GM12873 (cell line): ENCODE results near the gene TRAPPC12.

Experiments used
- TF ChIP-seq, protein P1 (sequence below): IDR thresholded peaks from 2 replicates; pipeline ENCODE4 v1.5.1; 2012; ENCODE audit warnings: low read depth, mild to moderate bottlenecking, moderate library complexity, low read length, control low read depth; ENCODE audit not compliant: insufficient read depth; ENCODE audit errors: missing control alignments

The TRAPPC12 gene

DNA sequence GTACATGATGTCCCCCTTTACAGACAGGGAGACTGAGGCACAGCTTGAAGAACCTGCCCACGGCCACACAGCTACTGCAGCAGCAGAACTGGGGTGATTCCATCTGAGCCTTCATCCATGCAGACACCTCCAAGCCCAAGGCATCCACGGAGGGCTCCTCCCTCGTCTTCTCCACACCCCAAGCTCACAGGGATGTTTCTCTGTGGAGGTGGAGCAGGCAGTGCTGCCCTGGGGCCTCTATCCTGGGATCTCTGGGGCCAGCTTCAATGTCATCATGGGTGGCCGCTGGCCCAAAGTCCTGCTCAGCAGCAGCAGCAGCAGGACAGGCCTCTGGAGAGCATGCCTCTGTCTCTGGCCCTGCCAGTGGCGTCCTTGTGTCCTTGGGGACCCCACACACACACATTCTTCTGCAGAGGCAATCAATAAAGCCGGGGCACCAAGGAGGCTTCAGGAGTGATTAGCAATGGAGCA, 108.6 kb downstream of the TRAPPC12 start:
- TF ChIP-seq, protein P1, sequence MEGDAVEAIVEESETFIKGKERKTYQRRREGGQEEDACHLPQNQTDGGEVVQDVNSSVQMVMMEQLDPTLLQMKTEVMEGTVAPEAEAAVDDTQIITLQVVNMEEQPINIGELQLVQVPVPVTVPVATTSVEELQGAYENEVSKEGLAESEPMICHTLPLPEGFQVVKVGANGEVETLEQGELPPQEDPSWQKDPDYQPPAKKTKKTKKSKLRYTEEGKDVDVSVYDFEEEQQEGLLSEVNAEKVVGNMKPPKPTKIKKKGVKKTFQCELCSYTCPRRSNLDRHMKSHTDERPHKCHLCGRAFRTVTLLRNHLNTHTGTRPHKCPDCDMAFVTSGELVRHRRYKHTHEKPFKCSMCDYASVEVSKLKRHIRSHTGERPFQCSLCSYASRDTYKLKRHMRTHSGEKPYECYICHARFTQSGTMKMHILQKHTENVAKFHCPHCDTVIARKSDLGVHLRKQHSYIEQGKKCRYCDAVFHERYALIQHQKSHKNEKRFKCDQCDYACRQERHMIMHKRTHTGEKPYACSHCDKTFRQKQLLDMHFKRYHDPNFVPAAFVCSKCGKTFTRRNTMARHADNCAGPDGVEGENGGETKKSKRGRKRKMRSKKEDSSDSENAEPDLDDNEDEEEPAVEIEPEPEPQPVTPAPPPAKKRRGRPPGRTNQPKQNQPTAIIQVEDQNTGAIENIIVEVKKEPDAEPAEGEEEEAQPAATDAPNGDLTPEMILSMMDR, result no peak

DNA sequence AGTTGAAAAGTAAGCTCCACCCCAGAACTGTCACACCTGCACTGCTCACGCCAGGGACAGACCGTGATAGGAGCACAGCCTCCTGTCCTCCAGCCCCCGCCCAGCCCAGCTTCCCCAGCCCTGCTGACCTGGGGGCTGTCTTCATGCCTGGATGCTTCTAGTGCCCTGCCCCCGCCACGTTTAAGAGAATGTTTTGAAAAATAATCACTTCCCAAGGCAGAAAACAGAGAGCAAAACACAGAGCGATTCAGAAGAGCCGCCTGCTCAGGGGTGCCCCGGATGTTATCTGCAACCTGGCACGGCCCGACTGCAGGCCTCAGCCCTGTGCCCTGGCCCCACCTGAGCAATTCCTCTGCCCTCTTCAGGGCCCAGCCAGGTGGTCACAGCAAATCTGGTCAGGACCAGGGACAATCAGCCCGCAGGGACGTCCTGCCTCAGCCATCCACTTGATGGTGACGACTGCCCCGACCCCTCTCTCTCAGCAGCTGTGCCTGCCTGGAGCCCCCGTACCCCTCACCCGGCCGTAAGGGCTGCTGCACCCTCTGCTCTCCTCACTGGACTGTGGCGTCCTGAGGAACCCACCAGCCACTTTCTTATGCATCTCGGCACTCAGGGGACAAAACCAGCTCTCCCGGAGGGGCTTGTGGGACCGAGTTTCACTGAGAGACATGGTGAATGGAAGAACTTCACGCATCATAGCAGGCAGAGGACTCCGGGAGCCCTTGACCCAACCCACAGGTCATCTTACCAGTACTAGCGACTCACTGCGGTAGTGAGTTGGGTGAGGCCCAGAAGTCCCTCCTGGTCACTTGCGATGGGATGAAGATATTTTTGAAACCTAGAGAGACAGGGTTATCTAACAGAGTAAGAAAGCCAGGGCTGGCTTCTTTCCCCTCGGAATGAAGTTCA, 109.6 kb downstream of the TRAPPC12 start:
- TF ChIP-seq, protein P1, result no peak

DNA sequence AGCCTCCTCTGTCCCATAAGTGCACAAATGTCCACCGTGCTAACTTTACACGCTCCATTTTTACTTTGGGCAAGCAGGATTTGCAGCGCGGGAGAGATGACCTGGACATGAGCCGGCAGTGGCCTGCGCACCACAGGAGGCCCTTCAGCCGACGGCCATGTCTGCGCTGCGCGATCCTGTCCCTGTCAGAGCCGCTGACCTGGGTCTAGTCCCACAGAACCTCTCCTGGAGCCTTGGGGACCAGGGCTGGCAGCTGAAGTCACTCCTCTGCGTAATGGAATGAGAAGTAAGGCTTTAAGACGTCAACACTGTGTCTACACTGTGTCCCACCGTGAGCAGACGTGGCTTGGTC, 110.2 kb downstream of the TRAPPC12 start:
- TF ChIP-seq, protein P1, result no peak

DNA sequence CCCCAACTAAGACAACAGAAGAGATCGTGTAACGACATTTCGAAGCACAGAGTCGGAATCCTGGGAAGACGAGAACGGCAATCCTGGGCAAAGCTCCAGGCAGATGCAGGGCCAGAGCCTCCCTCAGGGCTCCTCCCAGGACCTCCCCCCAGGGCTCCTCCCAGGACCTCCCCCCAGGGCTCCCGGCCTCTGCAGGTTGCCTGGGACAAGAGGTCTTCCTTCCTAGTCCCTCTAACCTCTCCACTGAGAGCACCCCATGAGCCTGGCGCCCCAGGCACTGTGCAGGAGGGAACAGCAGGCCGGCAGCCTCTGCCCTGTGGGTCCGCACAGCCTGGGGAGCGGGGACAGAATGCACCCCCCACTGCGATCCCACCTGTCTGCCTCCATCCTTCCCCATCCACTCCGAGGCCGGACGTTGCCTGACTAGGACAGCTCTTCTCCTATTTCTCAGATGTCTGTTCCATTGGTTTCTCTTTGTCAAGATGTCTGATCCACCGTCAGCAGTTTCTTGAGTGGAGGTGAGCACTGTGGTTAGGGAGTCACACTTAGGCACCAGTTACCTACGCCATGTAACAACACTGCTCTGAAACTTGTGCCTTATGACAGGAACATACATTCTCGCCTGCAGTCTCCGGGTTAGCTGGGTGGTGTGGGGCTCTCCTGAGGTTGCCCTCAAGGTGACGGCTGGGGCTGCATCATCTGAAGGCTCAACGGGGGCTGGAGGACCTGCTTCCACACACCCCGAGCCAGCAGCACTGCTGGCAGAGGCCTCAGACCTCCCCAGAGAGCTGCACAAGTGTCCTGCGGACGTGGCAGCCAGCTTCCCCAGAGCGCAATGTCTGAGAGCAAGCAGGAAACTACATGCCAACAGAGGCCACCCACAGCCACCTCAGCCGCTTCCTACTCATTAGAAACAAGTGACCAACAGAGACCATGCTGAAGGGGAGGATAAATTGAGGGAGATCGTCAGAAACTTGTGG, 111.0 kb downstream of the TRAPPC12 start:
- TF ChIP-seq, protein P1, result no peak

DNA sequence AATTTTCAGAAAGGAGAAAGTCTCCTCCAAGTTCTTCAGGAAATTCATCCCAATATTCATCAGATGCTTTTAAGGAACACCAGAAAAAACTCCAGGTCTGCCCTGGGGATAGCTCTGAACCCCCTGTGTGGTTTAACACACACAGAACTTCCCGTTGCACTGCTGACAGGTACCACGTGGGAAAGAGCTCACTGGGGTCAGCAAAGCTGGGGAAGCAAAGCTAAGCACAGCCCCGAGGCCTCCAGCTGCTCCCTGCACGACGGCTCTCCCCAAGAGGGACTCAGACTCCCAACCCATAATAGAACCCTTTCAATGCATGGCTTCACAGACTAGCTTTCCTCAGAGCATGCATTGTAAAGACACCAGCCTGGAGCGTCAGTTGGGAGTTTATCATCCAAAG, 111.8 kb downstream of the TRAPPC12 start:
- TF ChIP-seq, protein P1, result no peak

DNA sequence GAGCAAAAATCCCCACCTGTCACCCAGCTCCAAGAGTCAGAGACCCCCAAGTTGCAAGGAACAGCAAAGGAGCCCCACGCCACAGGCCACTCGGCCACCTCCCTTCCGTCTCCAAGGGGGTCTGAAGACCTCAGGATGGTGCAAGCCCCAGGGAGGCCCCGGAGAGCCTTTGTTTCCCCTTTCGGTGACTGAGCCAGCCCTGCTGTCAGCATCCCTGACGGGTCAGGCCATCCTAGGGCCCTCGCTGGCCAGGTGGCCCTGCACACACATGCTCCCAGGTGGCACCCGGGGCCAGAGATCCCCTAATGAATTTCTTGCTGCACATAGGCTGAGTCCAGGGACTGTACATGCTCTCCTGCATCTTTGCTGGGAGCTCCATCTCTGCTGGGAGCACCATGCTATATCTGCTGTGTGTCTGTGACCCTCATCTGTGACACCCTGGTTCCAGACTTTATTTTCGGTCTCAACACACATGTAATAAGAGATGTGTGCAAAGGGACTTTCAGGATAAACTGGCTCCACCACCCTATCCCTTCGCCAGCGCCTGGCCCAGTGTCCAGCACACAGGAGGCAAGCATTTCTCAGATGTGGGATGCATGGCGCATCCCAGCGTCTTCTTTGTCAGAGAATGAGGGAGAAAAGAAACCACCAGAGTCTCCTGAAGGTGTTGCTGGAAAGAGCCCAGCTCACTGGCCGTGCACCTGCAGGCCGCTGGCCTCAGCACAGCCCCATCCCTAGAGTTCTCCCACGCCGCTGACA, 112.4 kb downstream of the TRAPPC12 start:
- TF ChIP-seq, protein P1, result no peak
